Breast epithelium (tissue), 3 donors: Measurements from ENCODE around the gene GREB1.

Source experiments
- CTCF ChIP-seq, 3 donors: fragments of 450-650 bp; IDR thresholded peaks; one replicate each; pipeline ENCODE4 v1.5.1; 2016 to 2017; ENCODE audit warnings: antibody characterized with exemption in 3 of 3, mild to moderate bottlenecking in 3 of 3, moderate library complexity in 3 of 3
- POLR2A ChIP-seq: fragments of 450-650 bp; IDR thresholded peaks from one replicate; pipeline ENCODE4 v1.6.1; 2016; ENCODE audit warnings: antibody characterized with exemption, mild to moderate bottlenecking, moderate library complexity
- POLR2AphosphoS5 ChIP-seq, 3 donors: sonication (generic); formaldehyde crosslinking; IDR thresholded peaks; one replicate each; pipeline ENCODE4 v1.6.1; 2017; ENCODE audit warnings: antibody characterized with exemption in 3 of 3

- TF ChIP-seq CTCF (IDR thresholded peaks at IDR 0.05) = no peak
- no peak for TF ChIP-seq POLR2A
- no peak for TF ChIP-seq POLR2AphosphoS5 (IDR thresholded peaks at IDR 0.05)
Observed at GRCh38 chr2:11655495-11655894, 121.7 kb downstream of the GREB1 start.
